ENCODE results near the gene OLIG3.

OLIG3 gene

DNA sequence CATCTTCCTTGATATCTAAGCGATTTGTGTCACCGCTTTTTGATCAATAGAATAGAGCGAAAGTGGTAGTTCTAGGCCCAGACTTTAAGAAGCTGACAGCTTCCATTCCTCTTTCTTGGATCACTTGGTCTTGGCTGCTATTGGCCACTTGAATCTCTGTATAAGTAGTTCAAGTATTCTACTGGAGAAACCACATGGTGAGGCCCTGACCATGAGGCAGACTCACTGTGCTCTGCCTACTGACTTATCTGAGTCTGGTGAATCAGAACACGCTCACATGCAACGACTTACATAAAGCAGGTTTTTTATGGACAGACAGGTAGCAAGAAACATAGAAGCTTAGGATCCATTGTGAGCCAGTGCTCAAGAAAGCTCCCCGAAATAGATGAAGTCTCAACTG, 27.0 kb downstream of the OLIG3 start:
- no peak for DNase-seq (ENCODE audit: low spot score)

DNA sequence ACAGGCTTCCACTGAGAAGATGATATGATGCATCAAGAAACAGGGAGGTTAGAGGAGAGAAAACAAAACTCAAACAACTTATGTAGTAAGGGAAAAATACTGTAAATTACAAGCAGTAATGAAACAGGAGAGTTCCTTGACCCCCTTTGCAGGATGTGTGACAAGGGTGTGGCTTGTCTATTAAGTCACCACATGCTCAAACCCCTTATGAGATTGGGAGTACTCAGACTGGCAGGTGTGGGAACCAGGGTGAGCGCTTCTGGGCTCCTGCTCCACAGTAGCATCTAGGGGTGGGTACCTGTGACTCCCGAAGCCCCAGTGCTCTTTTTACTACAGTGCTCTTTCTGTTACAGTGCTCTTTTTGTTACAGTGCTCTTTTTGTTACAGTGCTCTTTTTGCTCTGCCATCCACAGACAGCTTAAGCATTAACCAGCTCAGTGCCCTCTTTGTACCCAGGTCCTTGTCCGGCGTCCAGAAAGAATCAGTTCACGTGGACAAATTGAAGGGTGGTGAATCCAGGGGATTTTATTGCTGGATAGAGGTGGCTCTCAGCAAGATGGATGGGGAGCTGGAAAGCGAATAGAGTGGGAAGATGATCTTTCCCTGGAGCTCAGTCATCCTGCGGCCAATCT, 28.7 kb downstream of the OLIG3 start:
- no peak for DNase-seq (ENCODE audit: low spot score)

DNA sequence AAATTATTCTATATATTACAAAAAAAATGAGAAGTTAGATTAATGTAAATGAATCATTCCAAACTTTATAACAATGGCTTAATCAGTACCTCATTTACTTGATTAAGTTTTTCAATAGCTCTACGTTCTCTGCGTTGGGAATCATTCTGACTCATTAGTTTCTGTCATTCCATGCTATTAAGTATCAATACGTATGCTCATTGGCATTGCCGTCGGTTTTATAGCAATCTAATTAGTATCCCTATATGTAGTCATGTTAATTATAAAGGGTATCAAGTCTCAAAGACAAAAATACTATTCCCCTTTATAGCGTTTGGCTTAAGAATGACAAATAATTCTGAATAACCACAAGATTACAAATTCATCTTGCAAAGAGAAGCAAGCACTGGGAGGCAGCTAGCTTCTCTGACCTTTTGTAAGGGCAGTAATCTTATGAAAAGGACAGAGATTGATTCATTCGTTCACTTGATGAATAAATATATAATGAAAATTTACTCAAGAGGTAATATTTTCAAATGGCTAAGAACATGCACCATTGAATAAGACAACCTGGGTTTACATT, 41.8 kb downstream of the OLIG3 start:
- no peak for DNase-seq (ENCODE audit: low spot score)

DNA sequence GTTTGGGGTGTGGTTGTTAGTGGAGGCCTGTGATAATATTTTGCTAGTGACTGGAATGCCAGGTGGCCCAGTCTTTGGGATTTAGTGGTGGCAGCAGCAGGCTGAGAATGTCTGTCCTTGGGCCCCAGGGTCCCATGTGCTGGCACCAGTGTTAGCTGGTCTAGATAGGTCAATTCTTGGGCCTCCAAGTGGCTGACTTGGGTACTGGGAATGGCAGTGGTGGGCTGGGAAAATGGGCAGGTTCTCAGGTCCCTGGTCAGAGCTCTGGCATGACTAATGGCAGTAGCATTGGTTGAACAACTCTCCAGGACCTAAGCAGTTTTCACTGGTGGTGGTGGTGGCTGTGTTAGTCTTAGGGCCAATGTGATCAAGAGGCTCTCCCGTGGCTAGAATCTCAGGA, 50.3 kb downstream of the OLIG3 start:
- no peak for DNase-seq (ENCODE audit: low spot score)
